A673 (cell line): ENCODE data around the gene PDE8B. TPM values are rescaled to one million over a fixed set of nuclear protein-coding genes. Genes with fewer than 3 reads are reported as not detected.

Experiments used
- BruUV-seq: library from RNA; stranded (reverse); fragments of 400-500 nt; replicated peaks from 2 replicates; lab custom pipeline; 2021; lab: Mats Ljungman, UMichigan
- CTCF ChIA-PET: fragments of 300-600 bp; sonication (Branson Sonifier 250); formaldehyde crosslinking; loops from one replicate; lab custom pipeline; 2022; ENCODE audit warnings: antibody characterized with exemption; lab: Charles Lee
- POLR2A ChIA-PET: fragments of 300-600 bp; sonication (Branson Sonifier 250); formaldehyde crosslinking; loops from one replicate; lab custom pipeline; 2022; ENCODE audit warnings: antibody characterized with exemption; ENCODE audit not compliant: low non-redundant PET; lab: Charles Lee
- DNase-seq: peaks from one replicate; pipeline ENCODE4 v3.0.0-alpha.2; 2015; ENCODE audit warnings: low spot score
- H3K27ac ChIP-seq: fragments of 200-600 bp; sonication (generic); 2 replicates; pipeline ENCODE4 v1.5.1; 2016; ENCODE audit warnings: mixed run types, low read depth, mild to moderate bottlenecking, mixed read lengths, antibody characterized with exemption, low read length; ENCODE audit not compliant: poor library complexity, severe bottlenecking
- H3K27me3 ChIP-seq: fragments of 200-600 bp; sonication (generic); replicated peaks from 2 replicates; pipeline ENCODE4 v1.6.1; 2017; ENCODE audit warnings: mixed run types, low read depth, mild to moderate bottlenecking, mixed read lengths, antibody characterized with exemption, low read length; ENCODE audit not compliant: insufficient read depth, poor library complexity
- H3K36me3 ChIP-seq: fragments of 200-600 bp; sonication (generic); 2 replicates; pipeline ENCODE4 v1.6.1; 2016; ENCODE audit warnings: mixed run types, mild to moderate bottlenecking, mixed read lengths, antibody characterized with exemption, low read length; ENCODE audit not compliant: insufficient read depth, poor library complexity, severe bottlenecking
- H3K4me1 ChIP-seq: fragments of 200-600 bp; sonication (generic); 2 replicates; pipeline ENCODE4 v1.6.1; 2017; ENCODE audit warnings: mixed run types, mild to moderate bottlenecking, mixed read lengths, antibody characterized with exemption, low read length; ENCODE audit not compliant: insufficient read depth, poor library complexity, severe bottlenecking
- H3K4me3 ChIP-seq: fragments of 200-600 bp; sonication (generic); 2 replicates; pipeline ENCODE4 v1.5.1; 2016; ENCODE audit warnings: low read depth, mixed run types, mild to moderate bottlenecking, mixed read lengths, low read length; ENCODE audit not compliant: poor library complexity, severe bottlenecking
- H3K9me3 ChIP-seq: fragments of 200-600 bp; sonication (generic); 2 replicates; pipeline ENCODE4 v1.6.1; 2016; ENCODE audit warnings: mixed run types, low read depth, mild to moderate bottlenecking, mixed read lengths, antibody characterized with exemption, low read length; ENCODE audit not compliant: poor library complexity, severe bottlenecking
- EZH2 ChIP-seq: fragments of 200-600 bp; sonication (generic); IDR thresholded peaks from 2 replicates; pipeline ENCODE4 v1.6.1; 2017; ENCODE audit warnings: borderline replicate concordance, low read depth, mild to moderate bottlenecking, mixed read lengths, antibody characterized with exemption, low read length; ENCODE audit not compliant: poor library complexity, severe bottlenecking
- intact Hi-C: fragments of 100-400 bp; cut with micrococcal nuclease; formaldehyde crosslinking; loops from one replicate; pipeline ENCODE4 v1.10.0; 2022; ENCODE audit not compliant: unreplicated experiment
- total RNA-seq: library from RNA; stranded (reverse); gene quantifications from 2 replicates; pipeline ENCODE4 v1.2.3, GENCODE V29; 2021
- TF ChIP-seq, protein P1 (sequence below): fragments of 300-800, 200-600 bp; sonication (generic); conservative IDR thresholded peaks from 2 replicates; pipeline ENCODE4 v1.5.1; 2017; ENCODE audit warnings: low read depth, mild to moderate bottlenecking, antibody characterized with exemption, low read length, moderate library complexity, mixed read lengths

PDE8B gene
- total RNA-seq, 1 experiment from 2014 or later: 0.69 TPM

- intact Hi-C loops: loop anchor here (5.0 kb wide), 2 partner anchors 92 to 372 kb away; no protein-coding TSS in a partner anchor
- no peak overlapping the region for H3K4me3 ChIP-seq
- no peaks in the 10 kb centered on the region for H3K27me3 ChIP-seq
- no peak for TF ChIP-seq EZH2
- TF ChIP-seq, protein P1, sequence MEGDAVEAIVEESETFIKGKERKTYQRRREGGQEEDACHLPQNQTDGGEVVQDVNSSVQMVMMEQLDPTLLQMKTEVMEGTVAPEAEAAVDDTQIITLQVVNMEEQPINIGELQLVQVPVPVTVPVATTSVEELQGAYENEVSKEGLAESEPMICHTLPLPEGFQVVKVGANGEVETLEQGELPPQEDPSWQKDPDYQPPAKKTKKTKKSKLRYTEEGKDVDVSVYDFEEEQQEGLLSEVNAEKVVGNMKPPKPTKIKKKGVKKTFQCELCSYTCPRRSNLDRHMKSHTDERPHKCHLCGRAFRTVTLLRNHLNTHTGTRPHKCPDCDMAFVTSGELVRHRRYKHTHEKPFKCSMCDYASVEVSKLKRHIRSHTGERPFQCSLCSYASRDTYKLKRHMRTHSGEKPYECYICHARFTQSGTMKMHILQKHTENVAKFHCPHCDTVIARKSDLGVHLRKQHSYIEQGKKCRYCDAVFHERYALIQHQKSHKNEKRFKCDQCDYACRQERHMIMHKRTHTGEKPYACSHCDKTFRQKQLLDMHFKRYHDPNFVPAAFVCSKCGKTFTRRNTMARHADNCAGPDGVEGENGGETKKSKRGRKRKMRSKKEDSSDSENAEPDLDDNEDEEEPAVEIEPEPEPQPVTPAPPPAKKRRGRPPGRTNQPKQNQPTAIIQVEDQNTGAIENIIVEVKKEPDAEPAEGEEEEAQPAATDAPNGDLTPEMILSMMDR: peak; percentile 42
- ChIA-PET CTCF (no interaction called here), POLR2A (no interaction called here)
- H3K36me3 ChIP-seq: no peaks in the 10 kb centered on the region
- no peaks in the 10 kb centered on the region for H3K4me1 ChIP-seq
- BruUV-seq: no TSS peak
- H3K27ac ChIP-seq: no peak overlapping the region
- DNase-seq: peak; percentile 26
- no peaks in the 10 kb centered on the region for H3K9me3 ChIP-seq
Measured at GRCh38 chr5:77239126-77239741, 28.8 kb downstream of the PDE8B start.

DNA sequence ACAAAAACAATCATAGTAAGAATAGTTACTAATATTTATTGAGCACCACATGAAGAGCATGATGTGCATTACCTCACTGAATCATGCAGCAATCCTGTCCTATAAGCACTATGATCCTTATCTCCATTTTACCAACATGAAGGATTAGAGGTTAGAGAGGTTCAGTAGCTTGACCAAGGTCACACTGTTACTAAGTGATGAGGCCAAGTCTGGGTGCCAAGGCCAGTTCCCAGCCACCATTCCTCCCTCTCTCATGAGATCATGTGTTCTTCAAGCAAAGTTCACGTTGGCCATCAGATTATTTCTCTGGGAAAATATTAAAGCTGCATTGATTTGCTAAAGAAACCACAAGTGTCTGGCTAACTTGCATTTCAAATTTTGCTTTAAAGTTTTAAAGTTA is 31.0 kb downstream of the PDE8B start:
- Histone ChIP-seq H3K27ac (no peak overlapping the region), H3K9me3 (no peaks in the 10 kb centered on the region), H3K4me1 (no peaks in the 10 kb centered on the region), H3K27me3 (no peaks in the 10 kb centered on the region), H3K36me3 (no peaks in the 10 kb centered on the region), H3K4me3 (no peak overlapping the region)
- no peak for DNase-seq
- BruUV-seq: no TSS peak
- ChIA-PET CTCF (no interaction called here), POLR2A (no interaction called here)
- intact Hi-C loops: no loop called here
- no peak for TF ChIP-seq EZH2
- TF ChIP-seq, protein P1: no peak

GRCh38 chr5:77249475-77249874 is 39.0 kb downstream of the PDE8B start:
- Histone ChIP-seq H3K9me3 (no peaks in the 10 kb centered on the region), H3K27ac (no peak overlapping the region), H3K36me3 (no peaks in the 10 kb centered on the region), H3K4me1 (no peaks in the 10 kb centered on the region), H3K4me3 (no peak overlapping the region), H3K27me3 (peaks cover 31% of the 10 kb centered on the region)
- TF ChIP-seq EZH2: no peak
- TF ChIP-seq, protein P1: no peak
- POLR2A ChIA-PET: no interaction called here
- intact Hi-C loops: no loop called here
- no peak for DNase-seq
- BruUV-seq: no TSS peak
- CTCF ChIA-PET: no interaction called here
